Subcutaneous adipose tissue (tissue), 4 donors: ENCODE data around the gene BICC1. TPM values are rescaled to one million over a fixed set of nuclear protein-coding genes. Genes with fewer than 3 reads are reported as not detected.

Experiments used
- total RNA-seq, 4 donors: library from RNA; depleted of rRNA; stranded (reverse); fragments of >200 nt; gene quantifications; one replicate each; pipeline ENCODE4 v1.1.0, GENCODE V29; 2016
- TF ChIP-seq, protein P1 (sequence below): fragments of 450-650 bp; IDR thresholded peaks from one replicate; pipeline ENCODE4 v1.5.1; 2016; ENCODE audit warnings: low read depth, mild to moderate bottlenecking, control low read depth, antibody characterized with exemption, moderate library complexity

BICC1 gene
- total RNA-seq, 4 donors from 2014 or later, result 17.9 to 26.0 (median 23.0) TPM

GRCh38 chr10:58543141-58543540 is 30.5 kb downstream of the BICC1 start:
- TF ChIP-seq, protein P1, sequence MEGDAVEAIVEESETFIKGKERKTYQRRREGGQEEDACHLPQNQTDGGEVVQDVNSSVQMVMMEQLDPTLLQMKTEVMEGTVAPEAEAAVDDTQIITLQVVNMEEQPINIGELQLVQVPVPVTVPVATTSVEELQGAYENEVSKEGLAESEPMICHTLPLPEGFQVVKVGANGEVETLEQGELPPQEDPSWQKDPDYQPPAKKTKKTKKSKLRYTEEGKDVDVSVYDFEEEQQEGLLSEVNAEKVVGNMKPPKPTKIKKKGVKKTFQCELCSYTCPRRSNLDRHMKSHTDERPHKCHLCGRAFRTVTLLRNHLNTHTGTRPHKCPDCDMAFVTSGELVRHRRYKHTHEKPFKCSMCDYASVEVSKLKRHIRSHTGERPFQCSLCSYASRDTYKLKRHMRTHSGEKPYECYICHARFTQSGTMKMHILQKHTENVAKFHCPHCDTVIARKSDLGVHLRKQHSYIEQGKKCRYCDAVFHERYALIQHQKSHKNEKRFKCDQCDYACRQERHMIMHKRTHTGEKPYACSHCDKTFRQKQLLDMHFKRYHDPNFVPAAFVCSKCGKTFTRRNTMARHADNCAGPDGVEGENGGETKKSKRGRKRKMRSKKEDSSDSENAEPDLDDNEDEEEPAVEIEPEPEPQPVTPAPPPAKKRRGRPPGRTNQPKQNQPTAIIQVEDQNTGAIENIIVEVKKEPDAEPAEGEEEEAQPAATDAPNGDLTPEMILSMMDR, result no peak

GRCh38 chr10:58544135-58544534 is 31.5 kb downstream of the BICC1 start:
- TF ChIP-seq, protein P1, result no peak

- TF ChIP-seq, protein P1, result no peak
These were observed 32.8 kb downstream of the BICC1 start for GRCh38 chr10:58545427-58545826.

- TF ChIP-seq, protein P1, result no peak
These were observed 33.5 kb downstream of the BICC1 start for GRCh38 chr10:58546137-58546536.

- TF ChIP-seq, protein P1, result no peak
These were observed 34.2 kb downstream of the BICC1 start for GRCh38 chr10:58546722-58547445.

GRCh38 chr10:58547963-58548362 is 35.3 kb downstream of the BICC1 start:
- TF ChIP-seq, protein P1, result no peak

DNA sequence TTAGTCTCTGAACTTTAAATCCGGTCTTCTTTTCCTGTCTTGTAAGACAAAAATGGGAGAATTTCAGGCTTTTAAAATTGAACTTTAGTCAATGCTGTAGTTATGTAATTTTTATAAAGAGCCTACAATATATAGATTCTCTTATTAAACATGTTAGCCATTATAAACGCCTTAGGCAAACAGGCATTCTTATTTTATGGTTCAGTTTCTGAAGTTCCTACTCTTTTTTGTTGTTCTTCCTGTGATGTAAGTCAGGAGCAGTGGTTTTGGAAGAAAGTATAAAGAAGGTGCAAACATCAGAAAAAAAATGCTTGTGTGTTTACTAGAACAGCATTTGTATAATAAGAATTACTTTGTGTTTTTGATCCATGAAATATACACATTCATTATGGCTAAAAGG is 41.6 kb downstream of the BICC1 start:
- TF ChIP-seq, protein P1, result no peak
